Measurements from ENCODE around the gene DSC2.

DNA sequence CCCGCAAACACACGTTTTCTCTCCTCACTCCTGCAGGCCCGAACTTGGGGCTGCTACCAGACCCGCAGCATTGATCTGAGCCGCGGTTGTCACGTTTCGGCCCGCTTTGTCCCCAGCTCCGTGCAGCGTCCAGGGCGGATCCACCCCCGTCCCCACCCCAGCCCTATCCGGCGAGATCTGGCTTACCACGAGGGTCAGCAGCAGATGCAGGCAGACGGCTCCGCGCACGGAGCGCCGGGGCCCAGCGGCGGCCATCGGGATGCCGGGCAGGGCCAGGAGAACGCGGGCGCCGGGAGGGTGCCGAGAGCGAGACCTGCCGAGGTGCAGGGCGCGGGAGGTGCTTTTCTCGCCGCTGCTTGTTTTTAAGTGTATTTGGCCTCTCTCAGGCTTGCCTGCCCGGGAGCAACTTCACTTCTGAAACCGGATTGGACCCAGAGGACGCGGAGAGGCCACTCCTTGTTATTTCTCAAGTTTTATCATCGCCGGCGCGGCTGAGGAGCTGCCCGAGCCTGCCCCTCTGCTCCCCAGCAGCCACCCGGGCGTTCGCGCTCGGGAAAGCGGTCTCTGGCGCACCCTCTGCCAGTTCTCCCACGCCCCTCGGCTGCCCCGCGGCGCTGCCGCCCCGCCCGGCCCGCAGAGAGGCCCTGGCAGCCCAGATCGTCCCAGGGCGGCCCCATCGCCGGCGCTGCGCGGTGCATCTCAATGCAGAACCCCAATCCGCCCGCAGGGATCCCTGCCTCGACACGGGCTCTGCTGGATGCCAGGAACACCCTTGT is 59.6 kb downstream of the DSC2 start, which contains the start of gene DSC3:
- TF ChIP-seq, protein P1, sequence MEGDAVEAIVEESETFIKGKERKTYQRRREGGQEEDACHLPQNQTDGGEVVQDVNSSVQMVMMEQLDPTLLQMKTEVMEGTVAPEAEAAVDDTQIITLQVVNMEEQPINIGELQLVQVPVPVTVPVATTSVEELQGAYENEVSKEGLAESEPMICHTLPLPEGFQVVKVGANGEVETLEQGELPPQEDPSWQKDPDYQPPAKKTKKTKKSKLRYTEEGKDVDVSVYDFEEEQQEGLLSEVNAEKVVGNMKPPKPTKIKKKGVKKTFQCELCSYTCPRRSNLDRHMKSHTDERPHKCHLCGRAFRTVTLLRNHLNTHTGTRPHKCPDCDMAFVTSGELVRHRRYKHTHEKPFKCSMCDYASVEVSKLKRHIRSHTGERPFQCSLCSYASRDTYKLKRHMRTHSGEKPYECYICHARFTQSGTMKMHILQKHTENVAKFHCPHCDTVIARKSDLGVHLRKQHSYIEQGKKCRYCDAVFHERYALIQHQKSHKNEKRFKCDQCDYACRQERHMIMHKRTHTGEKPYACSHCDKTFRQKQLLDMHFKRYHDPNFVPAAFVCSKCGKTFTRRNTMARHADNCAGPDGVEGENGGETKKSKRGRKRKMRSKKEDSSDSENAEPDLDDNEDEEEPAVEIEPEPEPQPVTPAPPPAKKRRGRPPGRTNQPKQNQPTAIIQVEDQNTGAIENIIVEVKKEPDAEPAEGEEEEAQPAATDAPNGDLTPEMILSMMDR (IDR thresholded peaks at IDR 0.05) = no peak
- no peak for TF ChIP-seq POLR2A (IDR thresholded peaks at IDR 0.05)

Data from testis (tissue), 2 donors.